Fibroblast of lung (primary cell): ENCODE measurements around the gene TGFBR3. TPM values are rescaled to one million over a fixed set of nuclear protein-coding genes. Genes with fewer than 3 reads are reported as not detected.

ENCODE experiments used
- DNase-seq, 2 donors: peaks; one replicate each; pipeline versions ENCODE4 v3.0.0 to v3.0.0-alpha.2; 2010; ENCODE audit warnings: low read depth in 2 of 2
- H2AFZ ChIP-seq: 2 replicates; pipeline ENCODE4 v1.5.1; 2012; ENCODE audit warnings: low read length, control low read depth, inconsistent platforms
- H3K27ac ChIP-seq: 2 replicates; pipeline ENCODE4 v1.5.1; 2011; ENCODE audit warnings: low read length, control low read depth; ENCODE audit not compliant: insufficient read depth
- H3K27me3 ChIP-seq: 2 replicates; pipeline ENCODE4 v1.5.1; 2011; ENCODE audit warnings: mild to moderate bottlenecking, low read length; ENCODE audit not compliant: control insufficient read depth, insufficient read depth
- H3K36me3 ChIP-seq: 2 replicates; pipeline ENCODE4 v1.5.1; 2011; ENCODE audit warnings: low read length; ENCODE audit not compliant: control insufficient read depth, insufficient read depth
- H3K4me1 ChIP-seq: 2 replicates; pipeline ENCODE4 v1.5.1; 2011; ENCODE audit warnings: low read length; ENCODE audit not compliant: control insufficient read depth, insufficient read depth; ENCODE audit errors: extremely low read depth
- H3K4me2 ChIP-seq: 2 replicates; pipeline ENCODE4 v1.5.1; 2011; ENCODE audit warnings: low read length, control low read depth; ENCODE audit not compliant: insufficient read depth; ENCODE audit errors: extremely low read depth
- H3K4me3 ChIP-seq, 4 experiments: fragments of 200-600 bp in 1 of 4; sonication (generic) in 1 of 4; replicated peaks in 1 of 4; 2 replicates each; pipeline ENCODE4 v1.5.1; 2011 to 2016; ENCODE audit warnings: low read length in 4 of 4, low read depth in 3 of 4, mild to moderate bottlenecking in 3 of 4, control low read depth in 2 of 4, inconsistent platforms in 1 of 4, mixed read lengths in 1 of 4; ENCODE audit not compliant: insufficient read depth in 1 of 4; ENCODE audit errors: control extremely low read depth in 1 of 4
- H3K79me2 ChIP-seq: 2 replicates; pipeline ENCODE4 v1.5.1; 2012; ENCODE audit warnings: mild to moderate bottlenecking, low read length, inconsistent platforms; ENCODE audit not compliant: control insufficient read depth, insufficient read depth
- H3K9ac ChIP-seq: 2 replicates; pipeline ENCODE4 v1.5.1; 2011; ENCODE audit warnings: mild to moderate bottlenecking, low read length, control low read depth; ENCODE audit not compliant: insufficient read depth
- H3K9me3 ChIP-seq: 2 replicates; pipeline ENCODE4 v1.5.1; 2012; ENCODE audit warnings: low read depth, low read length; ENCODE audit not compliant: control insufficient read depth, insufficient read depth
- H4K20me1 ChIP-seq: 2 replicates; pipeline ENCODE4 v1.5.1; 2011; ENCODE audit warnings: low read length; ENCODE audit not compliant: control insufficient read depth, insufficient read depth; ENCODE audit errors: extremely low read depth
- CTCF ChIP-seq, 2 donors: IDR thresholded peaks in 1 of 2; conservative IDR thresholded peaks in 1 of 2; 1 replicate in 1 of 2; 2 replicates in 1 of 2; pipeline ENCODE4 v1.5.1; 2011 to 2012; ENCODE audit warnings: low read length in 2 of 2, control low read depth in 1 of 2, inconsistent platforms in 1 of 2, low read depth in 1 of 2, mild to moderate bottlenecking in 1 of 2
- EZH2 ChIP-seq: IDR thresholded peaks from 2 replicates; pipeline ENCODE4 v1.5.1; 2012; ENCODE audit warnings: low read length, control low read depth, mild to moderate bottlenecking; ENCODE audit errors: missing control alignments
- polyA plus RNA-seq, 2 donors: library from polyadenylated mRNA; depleted of rRNA in 1 of 2; stranded (reverse) in 1 of 2; unstranded in 1 of 2; fragments of >200 nt; gene quantifications; 2 replicates each; pipeline ENCODE4 v1.2.1, GENCODE V29; 2011 to 2012; ENCODE audit warnings: missing spikeins in 1 of 2
- total RNA-seq: library from RNA; depleted of rRNA; stranded (reverse); fragments of >200 nt; gene quantifications from 2 replicates; pipeline ENCODE4 v1.2.1, GENCODE V29; 2014

TGFBR3 gene
- total and polyA plus RNA-seq, 2 donors (not counting 1 experiment from before 2014, with no cell fraction given) = 68.3 to 98.1 TPM

DNA sequence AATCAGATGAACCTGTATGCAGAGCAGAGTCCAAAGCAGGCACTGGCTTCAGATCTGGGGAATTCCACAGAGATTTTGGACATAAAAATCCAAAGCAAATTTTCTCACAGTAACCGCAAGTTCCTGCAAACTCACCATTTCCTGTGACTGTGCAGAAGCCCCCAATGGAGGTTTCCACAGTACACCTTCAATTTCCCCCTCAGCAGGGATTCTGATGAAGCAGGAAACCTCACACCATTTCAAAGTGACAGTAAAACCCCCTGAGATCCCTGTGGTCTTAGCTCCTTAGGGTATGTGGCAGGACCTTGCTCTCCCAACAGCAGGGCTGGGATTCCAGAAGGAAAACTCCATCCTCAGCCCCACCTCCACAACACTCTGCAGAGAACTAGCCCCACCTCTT, 6.0 kb upstream of the TGFBR3 start:
- no peak overlapping the region for H2AFZ ChIP-seq
- H3K27ac ChIP-seq = peak overlapping the region; percentile 14
- TF ChIP-seq EZH2 (no peak), CTCF (conservative IDR thresholded peaks at IDR 0.05 in 1 of 2, IDR thresholded peaks at IDR 0.05 in 1 of 2; ENCODE audit: low read depth in 1 of 2, low read length in 2 of 2) (no peak)
- no peak for DNase-seq
- no peaks in the 10 kb centered on the region for H3K79me2 ChIP-seq
- H3K4me1 ChIP-seq = peaks cover 13% of the 10 kb centered on the region
- H3K9me3 ChIP-seq = no peaks in the 10 kb centered on the region
- peak overlapping the region; percentile 28 for H3K4me2 ChIP-seq
- no peaks in the 10 kb centered on the region for H3K36me3 ChIP-seq
- no peaks in the 10 kb centered on the region for H3K27me3 ChIP-seq
- H3K9ac ChIP-seq = no peak overlapping the region
- no peak overlapping the region for H3K4me3 ChIP-seq
- H4K20me1 ChIP-seq = no peaks in the 10 kb centered on the region

GRCh38 chr1:91891454-91891853, 5.5 kb upstream of the TGFBR3 start:
- Histone ChIP-seq H3K9me3 (no peaks in the 10 kb centered on the region), H3K27ac (peak overlapping the region; percentile 55), H3K4me3 (no peak overlapping the region), H2AFZ (no peak overlapping the region), H3K9ac (no peak overlapping the region), H3K36me3 (no peaks in the 10 kb centered on the region), H3K27me3 (no peaks in the 10 kb centered on the region), H3K4me2 (peak overlapping the region; percentile 28), H4K20me1 (no peaks in the 10 kb centered on the region), H3K79me2 (no peaks in the 10 kb centered on the region), H3K4me1 (peaks cover 13% of the 10 kb centered on the region)
- DNase-seq = peak in 1 of 2 donors; percentile 97
- TF ChIP-seq EZH2 (no peak), CTCF (conservative IDR thresholded peaks at IDR 0.05 in 1 of 2, IDR thresholded peaks at IDR 0.05 in 1 of 2; ENCODE audit: low read depth in 1 of 2, low read length in 2 of 2) (no peak)

- TF ChIP-seq EZH2 (no peak), CTCF (conservative IDR thresholded peaks at IDR 0.05 in 1 of 2, IDR thresholded peaks at IDR 0.05 in 1 of 2; ENCODE audit: low read depth in 1 of 2, low read length in 2 of 2) (no peak)
- Histone ChIP-seq H2AFZ (no peak overlapping the region), H3K4me1 (peaks cover 13% of the 10 kb centered on the region), H3K79me2 (peaks cover 6% of the 10 kb centered on the region), H3K27ac (no peak overlapping the region), H3K4me2 (no peak overlapping the region), H3K4me3 (no peak overlapping the region), H3K27me3 (no peaks in the 10 kb centered on the region), H4K20me1 (no peaks in the 10 kb centered on the region), H3K9me3 (no peaks in the 10 kb centered on the region), H3K9ac (no peak overlapping the region), H3K36me3 (no peaks in the 10 kb centered on the region)
- DNase-seq = peak; percentile 53
Measured at GRCh38 chr1:91889717-91890459, 3.9 kb upstream of the TGFBR3 start.
